Activated CD8-positive, alpha-beta memory T cell treated with anti-CD3 and anti-CD28 coated beads for 48 hours (primary cell): ENCODE results near the gene TGIF2LY.
"Not testable (repeated sequence)": the region's sequence is repeated elsewhere in the genome, so short reads cannot be mapped to it uniquely, and the experiment has no call there.

Experiments
- DNase-seq, 3 experiments: peaks; one replicate each; pipeline ENCODE4 v3.0.0-alpha.2; 2020; ENCODE audit warnings: low read depth in 2 of 3, low spot score in 2 of 3

The TGIF2LY gene

DNA sequence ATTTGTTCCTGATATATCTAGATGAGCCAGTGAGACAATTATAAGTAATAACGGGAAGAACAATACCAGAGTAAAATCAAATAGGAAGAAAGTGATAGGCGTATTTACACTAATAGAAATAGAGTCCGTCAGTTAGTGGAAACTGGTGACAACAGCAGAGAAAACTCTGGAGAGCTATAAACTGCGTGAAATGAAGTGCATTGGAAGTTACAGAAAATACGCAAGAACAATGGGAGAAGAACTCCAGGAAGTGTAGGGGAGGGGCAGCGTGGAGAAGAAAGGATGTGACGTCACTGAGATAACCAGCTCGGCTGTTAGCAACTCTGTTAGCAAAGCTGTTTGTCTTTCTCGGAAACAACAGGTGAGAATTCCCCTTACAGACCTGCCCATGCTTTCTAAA, at the start of gene TGIF2LY:
TGIF2LY (plus strand) TSS at position 301 of the 400 bp plus-strand sequence. CDS start 178 bp downstream, outside the sequence.
- not testable (repeated sequence) for DNase-seq
